ENCODE results near the gene ICA1L. TPM values are rescaled to one million over a fixed set of nuclear protein-coding genes. Genes with fewer than 3 reads are reported as not detected.

ICA1L gene
- total RNA-seq, 1 donor from 2014 or later, result 1.2 TPM

DNA sequence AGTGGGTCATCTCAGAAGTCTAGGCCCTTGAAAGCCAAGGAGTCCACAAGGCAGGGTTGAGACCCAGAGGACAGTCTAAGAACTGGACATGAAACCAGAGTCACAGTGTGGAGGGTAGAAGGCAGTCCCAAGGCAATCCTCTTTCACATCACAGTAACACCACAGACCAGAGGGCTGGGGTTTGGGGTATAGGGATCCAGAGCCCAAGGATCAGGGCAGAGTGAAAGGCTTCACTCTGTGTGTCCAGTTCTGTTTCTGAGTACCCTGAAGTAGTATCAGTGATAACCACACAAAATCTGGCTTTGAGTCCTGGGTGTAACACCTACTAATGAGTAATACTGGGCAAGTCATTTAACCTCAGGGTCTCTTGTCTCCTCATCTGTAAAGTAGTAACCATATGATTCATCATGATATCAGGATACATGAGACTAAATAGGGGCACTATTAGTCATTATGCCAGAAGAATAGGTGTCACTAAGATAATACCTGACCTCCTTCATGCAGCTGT, 91.0 kb downstream of the ICA1L start:
- peak; percentile 30 for DNase-seq

DNA sequence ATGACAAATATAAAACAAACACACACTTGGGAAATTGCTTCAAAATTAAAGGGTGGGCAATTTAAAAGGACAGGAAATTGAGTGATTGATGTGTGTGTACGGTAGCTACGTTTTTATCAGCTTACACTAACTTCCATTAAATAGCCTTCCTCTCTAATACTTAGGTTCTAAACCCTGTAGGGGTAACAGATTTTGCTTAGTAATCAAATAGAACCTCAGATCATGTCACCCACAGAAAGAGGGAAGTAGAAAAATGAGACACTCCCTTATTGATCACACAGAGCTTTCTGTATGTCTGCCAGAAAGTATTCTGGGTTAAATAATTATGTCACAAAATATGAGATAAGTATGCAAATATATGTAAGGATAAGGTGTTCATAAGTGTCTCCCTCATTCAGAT, 93.3 kb downstream of the ICA1L start:
- DNase-seq, result no peak

DNA sequence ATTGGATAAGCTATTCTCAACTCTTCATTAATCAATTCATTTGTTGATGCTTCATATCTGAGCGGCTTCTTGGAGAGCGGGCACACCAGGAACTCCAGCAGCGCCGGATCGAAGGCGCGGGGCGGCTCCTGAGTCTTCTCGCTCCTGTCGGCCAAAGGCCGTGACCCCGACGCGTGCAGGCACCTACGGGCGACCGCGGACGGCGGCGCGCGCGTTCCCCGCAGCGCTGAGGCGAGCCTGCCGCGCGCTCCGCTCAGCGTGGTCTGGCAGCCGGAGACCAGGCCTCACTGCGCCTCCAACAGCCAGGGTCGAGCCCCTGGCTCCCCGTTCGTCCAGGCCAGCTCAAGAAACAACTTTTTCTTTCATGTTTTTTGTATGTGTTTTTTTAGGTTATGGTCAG, 97.5 kb downstream of the ICA1L start:
- no peak for DNase-seq

DNA sequence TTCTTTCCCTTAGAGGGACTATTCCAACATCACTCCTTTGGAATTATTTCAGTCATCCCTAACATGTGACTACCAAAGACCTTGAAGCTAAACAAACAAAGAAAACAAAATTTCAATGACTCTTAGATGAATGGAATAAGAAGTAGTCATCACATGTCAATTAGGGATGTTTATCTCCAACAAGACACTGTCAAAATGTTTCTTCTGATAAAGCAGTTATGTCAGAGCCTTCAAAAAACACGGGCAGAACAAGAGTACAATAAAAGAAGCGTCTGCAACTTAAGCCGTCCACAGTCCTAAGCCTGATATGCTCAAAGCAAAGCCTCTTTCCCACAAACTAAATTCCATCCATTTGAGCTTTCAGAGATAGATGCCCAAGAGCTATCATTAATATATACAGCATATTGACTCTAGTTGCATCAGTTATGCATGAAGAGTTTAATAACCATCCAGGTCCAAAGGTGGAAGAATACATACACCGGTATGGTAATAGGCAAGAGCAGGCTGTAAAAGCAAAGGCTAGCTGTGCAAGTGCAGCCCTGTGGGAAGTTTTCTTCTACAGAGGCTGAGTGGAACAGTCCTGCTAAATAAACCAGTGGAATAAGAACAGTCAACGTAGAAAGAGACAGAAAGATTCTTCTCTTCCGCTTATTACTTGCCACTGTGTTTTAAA, 98.1 kb downstream of the ICA1L start:
- no peak for DNase-seq

GRCh38 chr2:202771741-202772460, 99.7 kb downstream of the ICA1L start:
- no peak for DNase-seq

DNA sequence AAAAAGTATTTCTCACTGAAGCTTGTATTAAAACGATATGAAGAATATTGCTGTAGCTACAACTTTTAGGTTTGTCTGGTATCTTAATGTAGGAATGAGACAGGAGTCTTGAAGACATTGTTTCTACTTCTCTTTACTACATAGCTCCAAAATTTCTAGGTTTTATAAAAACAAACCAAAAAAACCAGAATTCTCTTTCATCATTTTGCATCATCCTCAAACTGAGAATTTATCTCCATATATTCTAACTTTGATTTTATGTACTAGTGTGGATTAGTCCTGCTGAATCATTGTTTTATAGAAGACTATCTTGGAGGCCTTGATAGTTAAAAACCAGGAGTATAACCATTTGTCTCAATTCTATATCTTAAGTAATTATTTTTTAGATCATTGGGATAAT, 100.2 kb downstream of the ICA1L start:
- DNase-seq, result no peak

GRCh38 chr2:202769201-202769600, 102.4 kb downstream of the ICA1L start:
- no peak for DNase-seq

GRCh38 chr2:202768273-202768672, 103.3 kb downstream of the ICA1L start:
- DNase-seq, result no peak

GRCh38 chr2:202765436-202765835, 106.1 kb downstream of the ICA1L start:
- DNase-seq, result no peak

- DNase-seq, result no peak
These were observed 106.6 kb downstream of the ICA1L start for GRCh38 chr2:202764991-202765390.

- DNase-seq, result no peak
These were observed 107.7 kb downstream of the ICA1L start for GRCh38 chr2:202763916-202764315.

GRCh38 chr2:202762556-202762955, 109.0 kb downstream of the ICA1L start:
- no peak for DNase-seq

DNA sequence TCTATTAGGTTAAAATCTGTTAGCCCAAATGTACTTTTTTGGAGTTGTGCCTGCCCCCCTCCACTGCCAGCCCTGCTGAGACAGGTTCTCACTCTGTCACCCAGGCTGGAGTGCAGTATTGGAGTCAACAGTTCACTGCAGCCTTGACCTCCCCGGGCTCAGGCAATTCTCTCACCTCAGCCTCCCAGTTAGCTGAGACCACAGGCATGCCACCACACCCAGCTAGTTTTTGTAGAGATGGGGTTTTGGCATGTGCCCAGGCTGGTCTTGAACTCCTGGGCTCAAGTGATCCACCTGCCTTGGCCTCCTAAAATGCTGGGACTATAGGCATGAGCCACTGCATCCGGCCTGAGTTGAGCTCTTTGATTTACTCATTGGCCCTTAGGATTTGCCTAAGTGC, 110.7 kb downstream of the ICA1L start:
- no peak for DNase-seq

DNA sequence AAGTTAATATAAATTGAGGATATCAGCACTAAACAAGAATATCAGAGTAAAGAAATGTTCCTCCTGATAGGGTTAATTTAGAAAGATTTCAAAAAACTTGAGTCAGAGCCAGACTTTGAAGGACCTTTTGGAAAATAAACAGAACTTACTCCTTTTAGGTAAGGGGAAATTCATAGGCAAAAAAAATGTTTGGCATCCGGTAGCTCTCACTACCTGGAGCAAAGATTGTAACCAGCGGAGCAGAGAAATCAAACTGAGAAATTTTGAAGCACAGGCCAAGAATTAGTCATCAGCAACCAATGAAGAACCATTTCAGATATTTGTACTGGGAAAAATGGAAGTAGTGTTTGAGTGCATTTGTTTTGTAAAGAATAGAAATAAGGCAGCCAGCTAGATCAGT, 113.0 kb downstream of the ICA1L start:
- no peak for DNase-seq

DNA sequence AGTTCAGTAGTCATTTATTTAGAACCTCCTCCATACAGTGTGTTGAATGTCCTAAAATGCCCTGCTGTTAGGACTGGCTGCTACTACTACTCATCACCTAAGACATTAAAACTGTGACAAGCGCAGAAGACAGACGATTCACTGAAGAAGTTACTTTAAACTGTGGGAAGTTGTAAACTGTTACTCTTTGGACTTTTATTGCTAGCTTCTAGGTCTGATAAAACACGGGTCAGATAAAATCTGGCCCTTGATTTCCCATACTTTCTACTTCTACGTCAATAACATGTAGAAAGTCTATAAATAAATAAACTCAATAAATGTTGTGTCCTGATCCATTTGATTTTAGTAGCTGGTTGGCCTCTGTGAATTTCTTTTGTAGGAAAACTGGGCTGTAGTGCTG, 113.4 kb downstream of the ICA1L start:
- DNase-seq, result no peak

- no peak for DNase-seq
These were observed 114.2 kb downstream of the ICA1L start for GRCh38 chr2:202757339-202757738.

GRCh38 chr2:202756598-202756997, 115.0 kb downstream of the ICA1L start:
- no peak for DNase-seq

- DNase-seq, result no peak
These were observed 116.6 kb downstream of the ICA1L start for GRCh38 chr2:202754936-202755335.

DNA sequence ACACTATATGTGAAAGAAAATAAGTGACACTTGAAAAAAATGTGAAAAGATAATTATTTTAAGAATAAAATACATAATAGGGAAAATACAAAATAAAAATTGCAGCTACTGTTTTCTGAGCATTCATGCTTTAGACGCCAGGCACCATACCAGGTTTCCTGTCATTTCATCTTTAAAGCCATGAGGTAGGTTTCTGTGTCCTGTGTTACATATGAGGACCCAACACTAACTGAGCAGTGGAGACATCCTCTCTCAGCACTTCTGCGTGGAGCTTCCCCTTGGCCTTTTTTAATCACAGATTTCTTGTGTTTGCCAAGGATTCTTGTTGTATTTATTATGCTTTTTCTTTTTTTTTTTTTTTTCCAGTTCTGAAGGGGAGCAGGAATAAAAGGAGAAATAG, 119.5 kb downstream of the ICA1L start:
- DNase-seq, result no peak

DNA sequence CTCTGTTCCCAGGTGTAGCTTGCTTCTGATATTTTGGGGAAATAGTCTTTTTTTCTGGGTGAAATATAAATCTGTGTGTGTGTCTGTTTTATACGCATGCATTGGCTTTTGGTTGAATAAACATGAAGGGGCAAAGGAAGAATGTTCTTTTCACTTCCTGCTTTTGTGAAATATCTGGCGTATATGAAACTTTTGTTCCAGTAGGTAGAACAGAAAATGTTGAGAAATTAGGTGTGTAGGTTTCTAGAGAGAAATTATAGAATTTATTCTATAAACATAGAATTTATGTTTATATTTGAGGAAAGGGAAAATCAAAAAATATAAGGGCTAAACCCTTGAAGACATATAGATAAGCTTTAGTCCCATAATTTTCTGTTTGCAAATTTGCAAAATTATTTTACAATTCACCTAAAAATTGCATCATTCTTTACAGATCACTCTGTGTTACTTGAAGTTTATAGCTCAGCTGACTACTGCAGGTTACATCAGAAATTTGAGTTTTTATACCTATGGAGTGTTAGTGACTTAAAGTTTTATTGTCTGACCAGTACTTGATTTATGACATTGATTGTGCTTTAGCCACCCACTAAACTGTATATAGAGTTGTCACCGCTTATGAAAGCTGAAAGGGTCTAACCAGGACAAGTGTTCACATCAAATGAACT, 120.7 kb downstream of the ICA1L start:
- peak; percentile 11 for DNase-seq

- DNase-seq, result no peak
These were observed 122.1 kb downstream of the ICA1L start for GRCh38 chr2:202749477-202749876.

GRCh38 chr2:202743613-202744012, 128.0 kb downstream of the ICA1L start:
- no peak for DNase-seq

DNA sequence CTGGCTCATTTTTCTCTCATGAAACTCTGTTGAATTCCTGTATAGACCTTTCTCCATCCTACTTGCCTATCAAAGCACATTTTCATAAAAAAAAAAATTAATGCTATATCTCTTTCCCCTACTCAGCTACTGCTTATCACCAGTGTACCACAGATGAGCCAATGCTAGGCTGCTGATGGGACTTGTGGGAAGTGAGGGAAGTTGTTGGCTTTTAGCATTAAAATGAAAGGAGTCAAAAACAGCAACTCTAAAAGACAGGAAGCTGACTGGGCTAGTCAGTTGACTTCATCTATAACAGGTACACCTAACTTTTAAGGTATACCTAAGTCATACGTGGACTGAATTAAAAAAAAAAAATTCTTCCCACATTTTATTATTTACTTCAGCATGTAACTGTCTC, 134.7 kb downstream of the ICA1L start:
- DNase-seq, result no peak

- DNase-seq, result no peak
These were observed 145.5 kb downstream of the ICA1L start for GRCh38 chr2:202726070-202726469.
